Mucosa of descending colon (tissue), 3 donors: Measurements from ENCODE around the gene TMEM208. TPM values are rescaled to one million over a fixed set of nuclear protein-coding genes. Genes with fewer than 3 reads are reported as not detected.

Experiments used
- ATAC-seq: fragments of 200-7000 bp; cut with Tn5 transposase; one replicate; pipeline ENCODE4 v1.9.1; 2020; ENCODE audit warnings: mild to moderate bottlenecking, moderate library complexity
- DNase-seq, 3 donors: peaks; one replicate each; pipeline ENCODE4 v3.0.0-alpha.2; 2020
- H3K36me3 ChIP-seq: fragments of 200-600 bp; one replicate; pipeline ENCODE4 v1.8.0; 2021; ENCODE audit warnings: low read depth, mild to moderate bottlenecking
- H3K4me1 ChIP-seq: fragments of 200-600 bp; one replicate; pipeline ENCODE4 v1.8.0; 2021; ENCODE audit warnings: low read depth, mild to moderate bottlenecking
- H3K4me3 ChIP-seq: fragments of 200-600 bp; one replicate; pipeline ENCODE4 v1.8.0; 2021; ENCODE audit warnings: mild to moderate bottlenecking
- H3K9me3 ChIP-seq: fragments of 200-600 bp; one replicate; pipeline ENCODE4 v1.8.0; 2021; ENCODE audit warnings: mild to moderate bottlenecking
- CTCF ChIP-seq: fragments of 200-600 bp; IDR thresholded peaks from one replicate; pipeline ENCODE4 v1.8.0; 2022; ENCODE audit warnings: antibody characterized with exemption, mild to moderate bottlenecking
- intact Hi-C, 2 donors: fragments of 100-400 bp; cut with DNase I in 1 of 2; cut with micrococcal nuclease in 1 of 2; formaldehyde crosslinking; loops; one replicate each; pipeline versions ENCODE4 v1.11.0 to v1.11.1; 2022; cut with DNase I, micrococcal nuclease
- total RNA-seq, 3 donors: library from RNA; stranded (reverse); fragmentation: NEBNext Ultra II Directional in 2 of 3; extraction: Animal tissue kit (Norgen Biotek cat#: 25700) in 2 of 3; gene quantifications; one replicate each; pipeline versions ENCODE4 v1.2.1 to v1.2.4, GENCODE V29; 2021 to 2023
- donor health status: DM: no; HTN: no; CAD: no; lungs with moderate emphysema.
- donor health status: DM: no; HTN: no; CAD: no.
- donor health status: DM: no; HTN: yes; CAD: no.

Gene TMEM208
- total RNA-seq, 3 donors from 2014 or later = 30.8 to 39.6 (median 36.1) TPM

GRCh38 chr16:67249178-67250044 is 22.5 kb downstream of the TMEM208 start:
- no peak for ATAC-seq

GRCh38 chr16:67250045-67250327 is 23.1 kb downstream of the TMEM208 start:
- DNase-seq = peak in 1 of 3 donors; percentile 11
- H3K4me3 ChIP-seq = no peak overlapping the region
- no peaks in the 10 kb centered on the region for H3K9me3 ChIP-seq
- peaks cover 29% of the 10 kb centered on the region for H3K4me1 ChIP-seq
- TF ChIP-seq CTCF = no peak
- H3K36me3 ChIP-seq = no peaks in the 10 kb centered on the region
- no peak for ATAC-seq
- intact Hi-C loops = no loop called here

More at GRCh38 chr16:67249178-67250044, 22.5 kb downstream of the TMEM208 start:
- no peak for TF ChIP-seq CTCF
- H3K36me3 ChIP-seq = no peaks in the 10 kb centered on the region
- DNase-seq = peak in 2 of 3 donors; percentile 33 to 59
- H3K9me3 ChIP-seq = no peaks in the 10 kb centered on the region
- intact Hi-C loops = loop anchor here in 1 of 2 donors (5.0 kb wide), 1 partner anchor 228 kb away; no protein-coding TSS in a partner anchor
- no peak overlapping the region for H3K4me3 ChIP-seq
- H3K4me1 ChIP-seq = peaks cover 35% of the 10 kb centered on the region

DNA sequence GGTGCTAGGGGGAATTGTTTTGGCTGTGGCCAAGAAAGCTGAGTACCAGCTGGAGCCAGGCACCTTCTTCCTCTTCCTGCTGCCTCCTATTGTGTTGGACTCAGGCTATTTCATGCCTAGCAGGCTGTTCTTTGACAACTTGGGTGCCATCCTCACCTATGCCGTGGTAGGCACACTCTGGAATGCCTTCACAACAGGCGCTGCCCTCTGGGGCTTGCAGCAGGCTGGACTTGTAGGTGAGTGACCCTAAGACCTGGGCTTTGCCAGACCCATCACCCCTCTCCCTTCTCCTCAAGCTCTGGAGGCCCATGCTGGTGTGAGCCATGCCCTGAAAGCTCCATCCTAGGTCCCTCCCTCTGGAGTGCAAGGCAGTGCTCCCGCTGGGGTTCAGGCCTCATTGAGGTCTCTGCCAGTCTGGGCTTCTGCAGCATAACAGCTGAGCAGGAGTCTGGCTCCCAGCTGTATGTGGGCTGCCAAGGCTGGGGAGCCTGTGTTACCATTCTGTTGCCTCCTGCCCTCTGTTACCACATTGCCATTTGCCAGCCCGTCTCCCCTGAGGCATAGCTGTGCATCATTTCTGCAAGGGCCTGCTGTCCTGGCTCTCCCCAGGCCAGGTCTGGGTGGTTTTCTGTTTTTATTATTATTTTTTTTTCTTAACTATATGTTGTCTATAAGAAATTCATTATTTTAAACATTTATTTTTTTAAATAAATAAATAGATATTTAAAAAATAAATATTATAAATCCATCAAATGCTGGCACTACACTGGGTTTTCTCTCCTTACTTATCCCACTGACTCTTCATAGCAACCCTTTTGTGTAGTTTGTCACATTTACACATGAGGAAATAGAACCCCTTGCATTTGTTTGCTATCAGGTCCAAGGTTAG is 25.9 kb downstream of the TMEM208 start:
- no peak for ATAC-seq
- Histone ChIP-seq H3K4me1 (peaks cover 14% of the 10 kb centered on the region), H3K9me3 (no peaks in the 10 kb centered on the region), H3K36me3 (no peaks in the 10 kb centered on the region), H3K4me3 (no peak overlapping the region)
- no peak for TF ChIP-seq CTCF
- DNase-seq = peak in 2 of 3 donors; percentile 6 to 20
- intact Hi-C loops = no loop called here

GRCh38 chr16:67254801-67255552 is 28.0 kb downstream of the TMEM208 start:
- Histone ChIP-seq H3K36me3 (no peaks in the 10 kb centered on the region), H3K4me3 (no peak overlapping the region), H3K4me1 (no peaks in the 10 kb centered on the region), H3K9me3 (no peaks in the 10 kb centered on the region)
- ATAC-seq (peak; percentile 46), DNase-seq (peak in 2 of 3 donors; percentile 25 to 29)
- intact Hi-C loops = no loop called here
- no peak for TF ChIP-seq CTCF

- TF ChIP-seq CTCF = no peak
- no peaks in the 10 kb centered on the region for H3K4me1 ChIP-seq
- no peak for ATAC-seq
- H3K4me3 ChIP-seq = no peak overlapping the region
- peak in 2 of 3 donors; percentile 14 to 44 for DNase-seq
- intact Hi-C loops = no loop called here
- H3K36me3 ChIP-seq = no peaks in the 10 kb centered on the region
- H3K9me3 ChIP-seq = no peaks in the 10 kb centered on the region
These were observed 28.8 kb downstream of the TMEM208 start for GRCh38 chr16:67255553-67256221.
